HG02678 (cell line): ENCODE results near the gene GLRX2.

Source experiments
- ATAC-seq: cut with Tn5 transposase; IDR thresholded peaks from one replicate; pipeline ENCODE4 v1.9.1; 2021; ENCODE audit warnings: mild to moderate bottlenecking, moderate library complexity; ENCODE audit not compliant: unreplicated experiment

GLRX2 gene

DNA sequence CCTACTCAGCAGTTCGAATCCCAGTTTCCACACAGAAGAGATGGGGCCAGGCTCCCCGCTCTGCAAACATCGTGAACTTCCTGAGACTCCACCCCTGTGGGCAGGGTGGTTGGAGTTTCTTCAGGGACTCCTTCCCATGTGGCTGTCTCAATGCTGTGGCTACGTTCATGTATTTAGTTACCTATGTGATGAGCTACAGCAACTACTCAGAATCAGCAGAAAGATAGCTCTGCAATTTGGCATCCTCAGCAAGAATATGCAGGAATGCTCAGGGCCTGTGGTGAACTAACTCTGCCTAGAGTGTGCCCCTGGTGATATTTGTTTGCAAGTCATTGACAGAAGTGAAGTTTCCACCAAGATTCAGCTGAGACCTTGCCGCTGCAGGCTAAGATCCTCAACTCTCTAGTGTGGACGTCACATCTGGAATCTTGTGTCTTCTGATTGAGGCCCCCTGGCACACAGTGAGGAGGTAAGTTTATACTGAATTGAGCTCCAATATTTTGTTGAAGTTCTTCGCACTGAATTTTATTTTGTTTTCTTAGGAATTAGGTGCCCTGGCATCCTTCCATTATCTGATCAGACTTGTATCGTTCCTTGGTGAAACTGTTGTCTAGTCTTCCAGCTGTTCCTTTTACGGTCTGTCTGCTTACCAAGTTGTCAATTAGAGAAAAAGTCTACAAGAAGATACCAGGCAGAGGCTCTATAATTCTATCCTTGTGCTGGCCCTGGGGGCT lies 8.2 kb upstream of the GLRX2 start:
- no peak for ATAC-seq

DNA sequence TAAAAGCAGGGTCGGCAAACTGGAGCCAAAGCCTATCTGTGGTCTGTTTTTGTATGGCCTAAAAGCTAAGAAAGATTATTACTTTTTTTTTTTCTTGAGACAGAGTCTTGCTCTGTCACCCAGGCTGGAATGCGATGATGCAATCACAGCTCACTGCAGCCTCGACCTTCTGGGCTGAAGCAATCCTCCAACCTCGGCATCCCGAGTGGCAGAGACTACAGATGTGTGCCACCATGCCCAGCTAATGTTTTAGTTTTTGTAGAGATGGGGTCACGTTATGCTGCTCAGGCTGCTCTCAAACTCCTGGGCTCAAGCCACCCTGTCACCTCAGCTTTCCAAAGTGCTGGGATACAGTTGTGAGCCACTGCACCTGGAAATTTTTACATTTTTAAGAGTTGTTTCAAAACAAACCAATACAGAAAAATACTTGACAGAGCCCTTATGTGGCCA lies 6.5 kb upstream of the GLRX2 start:
- ATAC-seq = no peak

DNA sequence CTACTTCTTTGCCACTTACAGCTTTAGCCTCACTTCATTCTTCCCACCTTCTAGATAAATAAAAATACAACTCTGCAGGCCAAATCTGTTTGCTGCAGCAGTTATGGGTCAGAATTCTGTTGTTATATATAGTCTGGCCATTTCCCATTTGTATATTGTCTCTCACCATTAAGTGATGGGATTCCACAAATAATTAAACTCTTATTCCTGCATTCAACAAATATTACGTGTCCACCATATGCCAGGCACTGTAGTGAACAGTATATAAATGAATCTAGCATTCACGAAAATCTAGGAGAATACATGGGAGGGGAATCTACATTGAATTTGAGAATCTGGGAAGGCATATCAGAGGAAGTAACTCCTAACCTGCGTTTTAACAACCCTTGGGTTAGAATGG lies 5.7 kb upstream of the GLRX2 start:
- no peak for ATAC-seq

DNA sequence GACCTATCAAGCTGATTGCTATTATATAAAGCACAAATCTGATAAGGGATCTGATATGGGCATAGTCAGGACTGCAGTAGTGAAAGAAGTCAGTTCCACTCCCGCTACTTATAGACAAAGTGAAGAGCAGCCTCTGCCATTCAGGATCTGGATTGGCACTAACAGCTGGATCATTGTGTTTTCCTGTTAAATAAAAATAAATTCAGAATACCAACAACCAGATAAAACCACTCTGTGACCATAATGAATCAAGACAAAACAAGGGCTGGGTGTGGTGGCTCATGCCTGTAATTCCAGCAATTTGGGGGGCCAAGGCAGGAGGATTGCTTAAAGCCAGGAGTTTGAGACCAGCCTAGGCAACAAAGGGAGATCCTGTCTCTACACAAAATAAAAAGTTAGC lies 5.0 kb upstream of the GLRX2 start:
- no peak for ATAC-seq

DNA sequence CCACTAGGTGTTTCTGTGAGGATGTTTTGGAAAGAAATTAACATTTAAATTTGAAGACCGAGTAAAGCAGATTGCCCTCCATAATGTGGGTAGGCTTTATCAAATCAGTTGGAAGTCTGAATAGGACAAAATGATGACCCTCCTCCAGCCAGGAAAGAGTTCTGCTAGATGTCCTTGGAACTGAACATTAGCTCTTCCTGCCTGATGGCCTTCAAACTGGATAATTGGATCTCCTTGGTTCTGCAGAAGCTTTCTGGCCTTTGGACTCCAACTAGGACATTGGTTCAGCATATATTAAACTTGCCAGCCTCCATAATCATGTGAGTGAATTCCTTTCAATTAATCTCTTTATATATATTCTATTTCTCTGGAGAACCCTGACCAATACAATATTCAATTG lies 4.4 kb upstream of the GLRX2 start:
- no peak for ATAC-seq

DNA sequence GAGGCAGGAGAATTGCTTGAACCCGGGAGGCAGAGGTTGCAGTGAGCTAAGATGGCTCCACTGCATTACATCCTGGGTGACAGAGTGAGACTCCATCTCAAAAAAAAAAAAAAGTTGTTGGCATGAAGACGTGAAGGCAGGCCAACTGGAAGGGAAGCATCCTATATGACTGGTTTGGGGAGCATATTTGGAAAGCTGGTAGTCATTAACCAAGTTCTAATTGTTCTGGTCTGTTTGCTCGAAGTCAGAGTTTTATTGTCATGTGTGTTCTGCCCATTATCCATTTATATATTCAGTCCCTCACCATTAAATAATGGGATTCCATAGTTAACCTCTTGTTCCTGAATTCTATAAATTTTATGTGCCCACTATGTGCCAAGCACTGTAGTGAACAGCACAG lies 3.3 kb upstream of the GLRX2 start:
- no peak for ATAC-seq

DNA sequence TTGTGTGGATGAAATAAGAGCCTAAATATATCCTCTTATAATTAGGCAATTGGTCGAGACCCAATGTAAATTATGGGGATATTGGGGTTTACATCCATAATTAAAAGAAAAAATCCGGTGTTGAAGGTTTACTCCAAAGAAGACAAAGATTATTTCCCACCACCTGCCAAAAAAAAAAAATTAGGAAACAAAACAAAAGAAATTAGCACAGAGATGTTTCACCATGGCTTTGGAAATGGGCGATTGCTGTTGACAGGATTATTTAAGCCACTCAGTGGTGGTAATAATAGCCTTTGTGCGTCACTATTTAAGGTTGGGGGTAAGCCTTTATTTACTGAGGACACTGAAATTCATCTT lies 585 bp upstream of the GLRX2 start:
- ATAC-seq = no peak

DNA sequence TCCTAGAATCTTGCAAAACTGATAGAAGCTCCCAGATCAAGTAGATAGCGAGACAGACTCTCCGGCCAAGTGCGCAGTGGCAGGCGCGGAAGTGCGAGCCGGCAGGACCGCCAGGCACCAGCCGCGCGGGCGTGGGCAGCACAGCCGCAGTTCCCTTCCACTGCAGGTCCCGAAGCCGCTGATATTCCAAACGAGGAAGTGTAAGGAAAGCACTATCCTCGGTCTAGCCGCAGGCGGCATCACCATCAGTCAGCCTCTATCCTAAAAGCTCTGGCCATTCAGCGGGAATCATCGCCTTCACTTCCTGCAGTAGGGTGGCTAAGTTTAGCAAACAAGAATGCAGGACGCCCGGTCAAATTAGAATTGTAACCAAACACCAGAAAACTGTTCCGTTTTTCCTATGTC lies 710 bp downstream of the GLRX2 start:
- ATAC-seq = peak; percentile 39

DNA sequence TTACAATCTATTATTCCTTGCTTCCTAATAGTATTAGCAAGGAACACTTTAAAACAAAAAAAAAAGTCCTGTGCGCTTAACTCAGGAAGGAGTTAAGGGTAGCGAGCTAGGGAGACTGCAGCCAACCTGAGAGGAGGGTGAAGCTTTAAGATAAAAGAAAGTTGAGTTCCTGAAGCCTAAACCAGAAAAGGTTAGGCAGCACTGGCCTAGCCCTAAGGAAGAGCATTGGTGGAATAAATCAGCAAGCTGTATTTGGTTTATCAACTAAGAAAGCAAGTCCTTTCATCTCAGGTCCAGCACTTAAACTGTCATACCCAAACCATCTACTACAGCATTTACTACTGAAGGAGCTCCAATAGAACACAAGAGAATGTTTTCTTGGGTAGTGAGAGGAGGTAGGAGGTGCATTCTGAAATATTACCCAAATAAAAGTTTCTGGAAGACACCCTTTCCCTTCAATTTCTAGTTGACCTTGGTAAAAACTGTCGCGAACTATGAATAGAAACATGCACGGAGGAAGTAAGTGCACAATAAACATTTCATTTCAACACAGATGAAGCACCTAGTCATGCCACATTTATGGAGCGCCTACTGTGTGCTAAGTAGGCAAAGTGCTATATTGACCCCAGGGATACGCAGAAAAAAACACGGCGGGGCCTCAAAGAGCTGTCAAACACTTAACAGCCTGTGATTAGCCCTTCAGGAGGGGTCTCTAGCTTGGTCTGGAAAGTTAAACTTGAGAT lies 1.3 kb downstream of the GLRX2 start:
- peak; percentile 1 for ATAC-seq

DNA sequence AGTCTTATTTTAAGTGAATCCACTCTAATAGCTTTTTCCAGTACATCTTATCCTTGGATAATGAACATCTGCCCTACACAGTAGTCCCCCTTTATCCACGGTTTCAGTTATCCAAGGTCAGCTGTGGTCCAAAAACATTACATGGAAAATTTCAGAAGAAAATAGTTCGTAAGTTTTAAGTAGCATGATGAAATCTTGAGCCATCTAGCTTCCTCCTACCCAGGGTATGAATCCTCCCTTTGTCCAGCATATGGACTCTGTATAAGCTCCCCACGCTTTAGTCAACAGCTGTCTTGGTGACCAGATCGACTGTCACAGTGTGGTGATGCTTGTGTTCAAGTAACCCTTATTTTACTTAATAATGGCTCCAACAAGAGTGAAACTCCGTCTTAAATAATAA lies 2.6 kb downstream of the GLRX2 start:
- ATAC-seq = no peak

DNA sequence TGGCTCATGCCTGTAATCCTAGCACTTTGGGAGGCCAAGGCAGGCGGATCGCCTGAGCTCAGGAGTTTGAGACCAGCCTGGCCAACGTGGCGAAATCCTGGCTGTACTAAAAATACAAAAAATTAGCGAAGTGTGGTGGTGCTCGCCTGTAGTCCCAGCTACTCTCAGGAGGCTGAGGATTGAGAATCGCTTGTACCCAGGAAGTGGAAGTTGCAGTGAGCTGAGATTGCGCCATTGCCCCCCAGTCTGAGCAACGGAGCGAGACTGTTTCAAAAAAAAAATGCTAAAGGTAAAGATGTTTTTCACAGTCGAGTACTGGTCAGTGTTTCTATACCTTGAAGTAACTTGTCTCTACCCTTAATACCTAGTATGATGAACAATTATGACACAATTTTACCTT lies 11.1 kb downstream of the GLRX2 start:
- ATAC-seq = no peak

DNA sequence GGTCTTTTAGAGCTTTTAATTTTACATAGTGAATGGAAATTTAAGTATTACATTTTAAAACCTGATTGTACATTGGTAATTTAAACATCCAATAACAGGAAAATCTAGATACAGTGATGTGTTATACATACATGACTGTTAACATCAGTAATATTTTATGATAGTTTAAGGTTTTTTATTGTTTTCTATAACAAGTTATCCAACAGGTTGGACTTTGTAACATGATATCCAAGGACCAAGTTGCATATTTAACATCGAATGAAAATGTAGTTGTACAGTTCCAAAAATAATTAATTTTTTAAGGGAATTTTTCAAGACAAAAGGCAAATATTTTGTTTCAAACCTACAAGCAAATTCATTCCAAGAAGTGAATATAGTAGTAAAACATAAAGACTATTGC lies 14.3 kb downstream of the GLRX2 start:
- ATAC-seq = no peak

DNA sequence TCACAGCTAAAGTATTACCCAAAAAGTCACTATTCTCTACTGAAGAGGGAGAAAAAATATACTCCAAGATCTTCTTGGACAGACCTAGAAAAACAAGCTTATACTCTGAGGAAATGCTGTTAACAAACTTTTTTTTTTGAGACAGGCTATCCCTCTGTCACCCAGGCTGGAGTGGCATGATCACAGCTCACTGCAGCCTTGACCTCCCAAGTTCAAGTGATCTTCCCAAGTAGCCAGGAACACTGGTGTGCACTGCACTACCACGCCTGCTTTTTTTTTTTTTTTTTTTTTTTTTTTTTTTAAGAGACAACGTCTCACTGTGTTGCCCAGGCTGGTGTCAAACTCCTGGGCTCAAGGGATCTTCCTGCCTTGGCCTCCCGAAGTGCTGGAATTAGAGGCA lies 17.3 kb downstream of the GLRX2 start:
- no peak for ATAC-seq

DNA sequence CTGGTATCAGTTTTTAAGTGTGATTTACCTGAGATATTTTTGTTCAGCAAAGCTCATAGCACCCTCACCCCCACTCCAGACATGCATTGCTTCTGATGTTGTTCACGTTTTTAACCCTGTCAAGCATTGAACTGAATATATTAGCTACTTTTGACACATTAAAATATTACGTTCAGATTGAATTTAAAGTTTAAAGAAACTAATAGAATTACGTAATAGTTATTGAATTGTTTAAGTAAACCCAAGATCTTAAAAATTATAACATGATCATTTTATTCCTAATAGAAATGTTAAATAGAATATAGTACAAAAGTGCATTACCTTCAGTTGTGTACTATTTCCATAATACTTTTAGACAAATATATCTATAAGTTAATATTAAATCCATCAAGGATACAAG lies 18.9 kb downstream of the GLRX2 start:
- no peak for ATAC-seq

DNA sequence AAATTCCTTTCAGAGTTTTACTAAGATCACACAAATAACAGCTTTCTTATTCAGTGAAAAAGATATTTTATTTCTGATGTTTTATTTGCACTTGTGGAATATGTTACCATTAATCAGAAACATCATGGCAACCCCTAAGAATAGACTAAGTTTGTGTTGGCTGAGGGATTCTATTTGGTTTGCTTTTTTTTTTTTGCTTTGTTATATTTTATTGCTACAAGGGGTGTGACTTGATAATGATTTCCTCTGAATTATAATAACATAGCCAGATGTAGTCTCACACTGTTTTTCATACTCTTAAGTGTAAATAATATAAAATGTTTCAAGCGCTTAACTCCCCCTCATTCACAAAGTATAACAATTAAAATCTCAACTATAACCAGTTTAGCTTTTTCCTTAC lies 20.0 kb downstream of the GLRX2 start:
- no peak for ATAC-seq

DNA sequence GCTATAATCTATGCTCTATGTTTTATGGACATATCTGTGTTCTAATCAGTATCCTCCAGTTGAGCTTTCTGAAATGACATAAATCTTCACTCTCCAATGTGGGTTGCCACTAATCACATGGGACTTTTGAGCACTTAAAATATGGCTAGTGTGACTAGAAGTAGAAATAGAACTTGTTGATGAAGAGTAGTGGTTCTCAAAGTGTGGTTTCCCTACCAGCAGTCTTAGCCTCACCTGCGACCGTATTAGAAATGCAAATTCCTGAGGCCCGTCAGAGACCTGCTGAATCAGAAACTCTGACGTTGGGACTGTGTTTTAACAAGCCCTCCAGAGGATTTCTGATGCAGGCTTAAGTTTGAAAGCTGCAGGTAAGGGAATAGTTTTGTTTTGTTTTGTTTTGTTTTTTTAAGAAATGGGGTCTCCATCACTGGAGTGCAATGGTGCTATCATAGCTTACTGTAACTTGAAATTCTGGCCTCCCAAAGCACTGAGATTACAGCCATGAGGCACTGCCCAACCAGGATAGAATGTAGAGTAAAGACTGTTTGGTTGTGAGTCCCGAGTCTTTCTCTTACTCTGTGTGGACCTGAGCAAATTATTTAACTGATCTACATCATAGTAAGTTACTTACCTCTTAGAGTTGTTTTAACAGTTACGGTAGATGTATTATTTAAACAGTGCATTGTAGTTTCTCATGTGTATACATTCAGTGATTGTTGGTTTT lies 21.7 kb downstream of the GLRX2 start:
- ATAC-seq = peak; percentile 97

DNA sequence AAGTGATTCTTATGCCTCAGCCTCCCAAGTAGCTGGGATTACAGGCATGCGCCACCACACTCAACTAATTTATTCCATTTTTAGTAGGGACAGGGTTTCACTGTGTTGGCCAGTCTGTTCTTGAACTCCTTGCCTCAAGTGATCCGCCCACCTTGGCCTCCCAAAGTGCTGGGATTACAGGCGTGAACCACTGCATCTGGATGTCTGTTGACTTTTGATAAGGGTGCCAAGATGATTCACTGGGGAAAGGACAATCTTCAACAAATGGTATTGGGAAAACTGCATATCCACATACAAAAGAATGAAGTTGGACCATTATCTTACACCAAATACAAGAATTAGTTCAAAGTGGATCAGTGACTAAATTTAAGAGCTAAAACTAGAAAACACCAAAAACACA lies 26.0 kb downstream of the GLRX2 start:
- no peak for ATAC-seq

DNA sequence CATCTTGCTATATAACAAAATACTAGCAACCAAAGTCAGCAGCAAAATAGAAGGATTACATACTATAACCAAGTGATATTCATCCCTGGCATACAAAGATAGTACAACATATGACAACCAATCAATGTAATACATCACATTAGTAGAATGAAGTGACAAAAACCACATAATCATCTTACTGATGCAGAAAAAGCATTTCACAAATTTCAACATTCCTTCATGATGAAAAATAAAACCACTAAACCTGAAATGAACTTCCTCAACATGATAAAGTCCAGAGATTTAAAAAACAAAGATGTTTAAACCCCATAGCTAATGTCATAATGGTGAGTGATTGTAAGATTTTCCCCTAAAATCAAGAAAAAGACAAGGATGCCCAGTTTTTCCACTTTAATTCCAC lies 27.2 kb downstream of the GLRX2 start:
- no peak for ATAC-seq

DNA sequence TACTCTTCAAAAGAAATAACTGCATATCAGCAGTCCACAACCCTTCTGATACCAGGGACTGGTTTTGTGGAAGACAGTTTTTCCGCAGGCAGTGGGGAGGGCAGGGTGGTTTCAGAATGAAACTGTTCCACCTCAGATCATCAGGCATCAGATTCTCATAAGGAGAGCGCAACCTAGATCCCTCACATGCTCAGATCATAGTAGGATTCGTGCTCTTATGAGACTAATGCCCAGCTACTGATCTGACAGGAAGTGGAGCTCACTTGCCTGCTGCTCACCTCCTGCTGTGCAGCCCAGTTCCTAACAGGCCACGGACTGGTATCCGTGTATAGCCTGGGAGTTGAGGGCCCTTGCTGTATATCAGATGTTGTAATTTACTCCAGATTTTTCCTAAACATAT lies 34.3 kb downstream of the GLRX2 start:
- peak; percentile 50 for ATAC-seq

DNA sequence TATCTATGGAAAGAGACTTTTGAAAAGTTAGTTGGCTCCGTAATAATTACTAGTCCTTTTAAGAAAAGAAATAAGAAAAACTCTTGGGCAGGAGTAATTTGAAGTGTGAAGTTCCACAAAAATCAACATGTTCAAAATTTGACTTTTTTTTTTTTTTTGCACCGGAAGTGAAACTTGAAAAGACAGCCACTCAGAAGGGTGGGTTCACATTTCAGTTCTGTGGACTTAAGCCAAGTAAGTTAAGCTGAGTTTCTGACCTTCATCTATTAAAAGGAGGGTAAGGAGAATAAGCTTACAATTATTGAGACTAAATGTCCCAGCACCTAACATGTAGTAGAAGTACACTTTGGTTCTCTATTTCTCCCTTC lies 34.8 kb downstream of the GLRX2 start:
- ATAC-seq = peak; percentile 54

DNA sequence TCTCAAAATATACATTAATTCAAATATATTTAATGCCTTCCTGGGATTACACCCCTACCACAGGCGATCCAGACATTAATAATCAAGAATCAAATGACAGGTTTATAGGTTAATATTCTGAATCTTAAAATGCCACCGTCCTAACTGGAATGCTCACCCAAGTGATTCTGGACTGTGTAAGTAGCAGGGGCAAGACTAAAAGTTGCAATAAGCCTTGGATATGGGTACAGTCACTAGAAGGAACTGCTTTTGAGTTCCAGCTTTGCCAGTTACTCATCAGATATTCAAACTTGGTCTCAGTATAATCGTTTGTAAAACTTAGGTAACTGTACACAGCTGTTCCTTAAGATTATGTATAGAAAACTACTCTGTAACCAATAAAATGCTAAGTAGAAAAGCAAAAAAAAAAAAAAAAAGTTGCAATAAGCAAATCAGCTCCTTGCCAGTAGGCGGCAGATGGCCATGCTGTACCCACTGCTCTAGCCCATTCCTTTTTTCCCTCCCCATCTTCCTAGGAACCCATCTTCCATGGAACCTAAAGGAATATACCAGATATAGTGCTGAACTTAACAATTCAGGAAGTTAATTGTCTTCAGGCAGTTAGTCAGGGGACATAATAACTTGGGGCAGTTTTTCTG lies 35.3 kb downstream of the GLRX2 start:
- no peak for ATAC-seq

DNA sequence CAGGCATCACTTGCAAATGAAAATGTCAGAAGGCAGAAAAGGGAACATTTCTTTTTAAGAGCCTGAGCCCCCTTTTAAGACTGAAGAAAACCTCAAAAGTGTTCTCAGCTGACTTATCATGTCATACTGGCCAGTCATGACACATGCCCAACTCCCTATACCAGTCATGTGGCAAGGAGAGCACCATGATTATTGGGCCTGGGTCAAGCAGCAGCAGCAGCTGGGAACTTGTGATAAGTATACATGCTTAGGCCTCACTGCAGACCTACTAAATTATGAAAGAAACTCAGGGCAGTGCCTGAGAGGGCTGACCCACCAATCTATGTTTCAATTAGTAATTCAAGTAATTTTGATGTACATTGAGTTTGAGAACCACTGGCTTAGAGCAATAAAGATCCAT lies 37.2 kb downstream of the GLRX2 start:
- no peak for ATAC-seq
